Measurements from ENCODE around the gene TNRC6B.
"Not testable (repeated sequence)": the region's sequence is repeated elsewhere in the genome, so short reads cannot be mapped to it uniquely, and the experiment has no call there.

TNRC6B gene

GRCh38 chr22:40182231-40182835 lies 4.6 kb downstream of the TNRC6B start:
- no peak overlapping the region for H3K4me3 ChIP-seq (ENCODE audit: low read depth, low read length)
- no peak for DNase-seq (ENCODE audit: low read depth)

GRCh38 chr22:40183029-40183581 lies 5.4 kb downstream of the TNRC6B start:
- H3K4me3 ChIP-seq (ENCODE audit: low read depth, low read length): peak overlapping the region; percentile 27
- DNase-seq (ENCODE audit: low read depth): peak; percentile 67

- not testable (repeated sequence) for DNase-seq (ENCODE audit: low read depth); H3K4me3 ChIP-seq (ENCODE audit: low read depth, low read length)
Measured at GRCh38 chr22:40183603-40184002, 5.9 kb downstream of the TNRC6B start.

- H3K4me3 ChIP-seq (ENCODE audit: low read depth, low read length): no peak overlapping the region
- no peak for DNase-seq (ENCODE audit: low read depth)
Measured at GRCh38 chr22:40187389-40187788, 9.7 kb downstream of the TNRC6B start.

- H3K4me3 ChIP-seq (ENCODE audit: low read depth, low read length): no peak overlapping the region
- DNase-seq (ENCODE audit: low read depth): no peak
Measured at GRCh38 chr22:40189997-40190396, 12.3 kb downstream of the TNRC6B start.

GRCh38 chr22:40190501-40190900 lies 12.8 kb downstream of the TNRC6B start:
- H3K4me3 ChIP-seq (ENCODE audit: low read depth, low read length): no peak overlapping the region
- DNase-seq (ENCODE audit: low read depth): no peak

- DNase-seq (ENCODE audit: low read depth): no peak
- H3K4me3 ChIP-seq (ENCODE audit: low read depth, low read length): no peak overlapping the region
Measured at GRCh38 chr22:40193429-40194421, 16.0 kb downstream of the TNRC6B start.

GRCh38 chr22:40194656-40195055 lies 16.9 kb downstream of the TNRC6B start:
- H3K4me3 ChIP-seq (ENCODE audit: low read depth, low read length): no peak overlapping the region
- no peak for DNase-seq (ENCODE audit: low read depth)

- no peak overlapping the region for H3K4me3 ChIP-seq (ENCODE audit: low read depth, low read length)
- DNase-seq (ENCODE audit: low read depth): peak; percentile 73
Measured at GRCh38 chr22:40196628-40197360, 19.1 kb downstream of the TNRC6B start.

- DNase-seq (ENCODE audit: low read depth); H3K4me3 ChIP-seq (ENCODE audit: low read depth, low read length): not testable (repeated sequence)
Measured at GRCh38 chr22:40197421-40197820, 19.7 kb downstream of the TNRC6B start.

- no peak for DNase-seq (ENCODE audit: low read depth)
- no peak overlapping the region for H3K4me3 ChIP-seq (ENCODE audit: low read depth, low read length)
Measured at GRCh38 chr22:40198733-40199132, 21.0 kb downstream of the TNRC6B start.

- DNase-seq (ENCODE audit: low read depth): no peak
- no peak overlapping the region for H3K4me3 ChIP-seq (ENCODE audit: low read depth, low read length)
Measured at GRCh38 chr22:40199223-40199622, 21.5 kb downstream of the TNRC6B start.

GRCh38 chr22:40199852-40200251 lies 22.1 kb downstream of the TNRC6B start:
- DNase-seq (ENCODE audit: low read depth): no peak

GRCh38 chr22:40200795-40201530 lies 23.2 kb downstream of the TNRC6B start:
- no peak for DNase-seq (ENCODE audit: low read depth)
- H3K4me3 ChIP-seq (ENCODE audit: low read depth, low read length): no peak overlapping the region

More at GRCh38 chr22:40199852-40200251, 22.1 kb downstream of the TNRC6B start:
- no peak overlapping the region for H3K4me3 ChIP-seq (ENCODE audit: low read depth, low read length)

- DNase-seq (ENCODE audit: low read depth): no peak
- H3K4me3 ChIP-seq (ENCODE audit: low read depth, low read length): no peak overlapping the region
Measured at GRCh38 chr22:40202225-40202944, 24.7 kb downstream of the TNRC6B start.

GRCh38 chr22:40203572-40203971 lies 25.8 kb downstream of the TNRC6B start:
- no peak overlapping the region for H3K4me3 ChIP-seq (ENCODE audit: low read depth, low read length)
- DNase-seq (ENCODE audit: low read depth): no peak

GRCh38 chr22:40204321-40205116 lies 26.8 kb downstream of the TNRC6B start:
- peak; percentile 43 for DNase-seq (ENCODE audit: low read depth)
- no peak overlapping the region for H3K4me3 ChIP-seq (ENCODE audit: low read depth, low read length)

GRCh38 chr22:40206561-40206960 lies 28.8 kb downstream of the TNRC6B start:
- no peak overlapping the region for H3K4me3 ChIP-seq (ENCODE audit: low read depth, low read length)
- DNase-seq (ENCODE audit: low read depth): no peak

All from skeletal muscle cell (primary cell).